CD4-positive, alpha-beta T cell treated with Interleukin-6 at 100 ng/mL for 8 hours (primary cell): ENCODE results near the gene ABCA4.

Experiments used
- DNase-seq: peaks from one replicate; pipeline ENCODE4 v3.0.0-alpha.2; 2020; ENCODE audit warnings: mixed read lengths, low spot score

ABCA4 gene

DNA sequence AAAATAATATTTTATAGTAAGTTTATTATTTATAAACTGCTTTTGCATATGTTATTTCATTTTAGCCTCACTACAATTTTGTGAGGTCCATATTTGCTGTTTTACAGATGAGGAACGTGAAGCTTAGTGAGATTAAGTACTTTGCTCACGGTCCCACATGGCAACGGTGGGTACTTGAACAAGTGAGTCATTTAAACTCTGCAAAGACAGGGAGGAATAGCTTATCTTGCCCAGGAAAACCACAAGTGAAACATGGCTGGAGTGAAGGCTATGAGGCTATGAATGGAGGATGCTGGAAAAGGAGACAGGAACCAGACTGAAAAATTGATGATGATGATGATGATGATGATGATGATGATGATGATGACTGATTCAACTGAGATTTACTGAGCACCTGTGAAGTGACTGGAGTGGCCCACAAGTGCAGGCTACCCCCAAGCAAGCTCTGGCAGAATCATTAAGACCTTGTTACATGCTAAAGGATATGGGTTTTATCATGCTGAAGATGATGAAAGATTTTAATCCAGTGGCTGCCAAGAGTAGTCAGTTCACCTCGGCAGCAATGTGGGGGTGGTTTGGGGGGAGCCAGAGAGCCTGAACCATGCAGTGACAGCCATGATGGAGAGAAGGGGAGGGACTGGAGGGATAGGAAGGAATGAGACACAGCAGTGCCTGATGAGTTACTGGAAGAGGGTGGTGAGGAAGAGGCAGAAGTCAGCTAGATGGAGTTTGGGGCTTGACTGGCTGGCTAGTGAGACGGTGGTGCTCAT lies 1.4 kb upstream of the ABCA4 start:
- DNase-seq, result no peak

DNA sequence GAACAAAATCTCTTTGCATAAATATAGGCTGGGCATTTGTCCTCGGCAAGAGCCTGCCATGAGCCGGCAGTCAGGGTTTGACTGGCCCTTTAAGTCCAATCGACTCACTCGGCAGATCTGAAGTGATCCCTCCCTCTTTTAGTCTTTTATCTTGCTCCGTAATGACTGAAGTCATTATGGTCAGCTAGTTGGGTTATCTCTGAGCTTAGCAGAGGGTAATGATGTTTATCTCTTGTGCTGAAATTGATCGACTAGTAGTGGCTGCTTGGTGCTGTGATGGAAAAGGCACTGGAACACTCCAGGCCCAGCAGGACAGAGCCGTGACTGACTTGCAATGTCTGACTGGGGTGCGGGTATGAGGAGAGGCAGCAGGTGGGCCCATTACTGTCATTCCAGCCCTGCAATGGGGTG lies 468 bp upstream of the ABCA4 start:
- DNase-seq, result no peak

DNA sequence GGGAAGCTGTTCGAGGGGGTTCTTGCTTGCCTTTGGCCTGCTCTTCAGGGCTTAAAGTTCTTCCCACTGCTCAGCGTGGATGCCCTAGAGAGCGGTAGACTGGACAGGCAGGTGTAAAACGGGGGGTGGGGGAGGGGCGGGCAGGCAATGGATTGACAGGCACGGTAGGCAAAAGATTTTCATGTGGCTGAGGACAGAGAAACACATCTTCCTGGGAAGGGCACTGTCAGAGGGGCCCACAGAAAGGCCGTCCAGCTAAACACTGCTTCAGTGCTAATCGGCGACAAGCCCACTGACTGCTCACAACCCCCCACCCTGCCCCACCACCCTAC lies 412 bp downstream of the ABCA4 start:
- no peak for DNase-seq

DNA sequence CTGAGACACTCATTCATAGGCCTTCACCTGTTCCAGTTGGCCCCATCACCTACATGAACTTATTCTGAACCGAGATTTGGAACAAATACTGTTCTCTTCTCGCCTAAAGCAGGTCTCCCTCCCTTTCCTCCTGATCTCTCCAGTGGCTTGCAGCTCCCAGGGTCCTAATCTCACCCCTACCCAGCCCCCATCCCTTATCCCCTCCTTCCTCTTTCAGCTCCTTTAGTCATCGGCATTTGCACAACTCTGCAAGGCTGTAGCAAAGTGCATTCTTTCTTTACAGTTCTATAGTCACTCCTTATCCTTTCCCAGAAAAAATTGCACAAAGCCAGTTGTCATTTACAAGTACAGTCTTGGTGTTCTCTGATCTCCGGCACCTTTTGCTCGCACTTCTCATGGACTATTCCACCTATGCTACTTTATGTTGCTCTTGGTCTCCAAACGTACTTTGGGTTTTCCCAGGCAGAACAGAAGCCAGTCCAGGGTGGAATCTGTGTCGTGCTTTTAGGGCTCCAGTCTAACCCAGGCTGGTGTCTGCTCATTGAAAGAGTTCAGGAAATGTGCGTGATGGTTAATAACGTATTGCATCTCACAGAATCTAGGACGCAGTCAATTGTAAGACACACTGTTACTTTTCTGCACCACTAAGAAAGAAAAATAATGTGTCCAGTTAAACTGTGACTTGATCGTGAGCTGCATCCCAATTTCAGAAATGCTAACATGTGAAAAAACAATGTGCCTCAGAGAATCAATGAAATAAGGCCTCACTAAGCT lies 965 bp downstream of the ABCA4 start:
- DNase-seq, result no peak

DNA sequence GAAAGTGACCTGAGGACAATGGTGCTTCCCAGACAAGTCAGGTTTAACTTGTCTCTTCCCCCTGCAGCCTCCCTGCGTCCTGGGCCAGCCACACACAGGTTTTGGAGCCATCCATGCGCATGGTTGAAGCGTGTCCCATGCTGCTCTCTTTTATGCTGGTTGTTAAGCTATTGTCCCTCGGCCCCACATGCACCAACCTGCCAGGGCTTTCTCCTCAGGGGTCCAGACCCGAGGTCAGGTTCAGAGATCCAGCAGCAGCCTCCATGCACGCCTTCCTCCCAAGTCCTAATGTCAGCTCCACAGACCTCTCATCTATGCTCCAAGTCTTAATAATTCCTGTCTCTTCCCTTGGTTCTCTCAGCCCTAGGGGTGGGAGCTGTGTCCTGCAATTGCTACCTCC lies 1.6 kb downstream of the ABCA4 start:
- DNase-seq, result no peak

DNA sequence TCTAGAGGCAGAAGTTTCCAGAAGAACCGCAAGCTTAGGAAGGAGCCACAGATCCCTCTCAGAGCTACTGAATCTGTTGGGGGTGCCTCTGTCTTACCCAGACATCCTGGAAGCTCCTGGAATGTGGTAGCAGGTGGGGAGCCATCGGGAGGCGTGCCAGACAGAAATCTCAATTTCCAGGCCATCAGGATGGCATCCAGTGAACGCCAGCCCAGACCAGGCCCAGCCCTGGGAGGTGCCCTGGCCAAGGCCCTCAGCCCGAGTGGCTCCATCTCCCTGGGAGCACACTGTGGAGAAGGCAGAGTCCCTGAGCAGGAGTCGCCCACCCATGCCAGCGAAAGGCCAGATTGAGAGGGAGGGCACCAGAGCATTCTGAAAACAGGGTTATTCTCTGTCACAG lies 2.5 kb downstream of the ABCA4 start:
- no peak for DNase-seq

DNA sequence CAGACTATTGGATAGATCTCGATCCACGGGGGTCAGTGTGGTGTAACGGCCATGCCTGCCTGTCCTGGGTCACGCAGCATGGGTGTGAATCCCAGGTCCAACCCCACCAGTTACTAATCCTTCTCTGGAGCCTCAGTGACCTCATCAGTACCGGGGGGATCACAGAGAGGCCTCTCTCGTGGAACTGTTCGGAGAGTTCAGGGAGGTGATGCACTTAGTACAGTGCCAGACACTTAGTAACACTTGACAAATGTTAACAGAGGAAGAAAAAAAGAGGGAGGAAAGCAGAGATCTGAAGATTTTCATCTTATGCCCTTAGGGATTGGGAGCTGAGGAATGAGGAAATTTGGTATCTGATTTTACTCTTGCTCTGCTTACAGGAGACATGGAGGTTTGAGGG lies 2.9 kb downstream of the ABCA4 start:
- no peak for DNase-seq

DNA sequence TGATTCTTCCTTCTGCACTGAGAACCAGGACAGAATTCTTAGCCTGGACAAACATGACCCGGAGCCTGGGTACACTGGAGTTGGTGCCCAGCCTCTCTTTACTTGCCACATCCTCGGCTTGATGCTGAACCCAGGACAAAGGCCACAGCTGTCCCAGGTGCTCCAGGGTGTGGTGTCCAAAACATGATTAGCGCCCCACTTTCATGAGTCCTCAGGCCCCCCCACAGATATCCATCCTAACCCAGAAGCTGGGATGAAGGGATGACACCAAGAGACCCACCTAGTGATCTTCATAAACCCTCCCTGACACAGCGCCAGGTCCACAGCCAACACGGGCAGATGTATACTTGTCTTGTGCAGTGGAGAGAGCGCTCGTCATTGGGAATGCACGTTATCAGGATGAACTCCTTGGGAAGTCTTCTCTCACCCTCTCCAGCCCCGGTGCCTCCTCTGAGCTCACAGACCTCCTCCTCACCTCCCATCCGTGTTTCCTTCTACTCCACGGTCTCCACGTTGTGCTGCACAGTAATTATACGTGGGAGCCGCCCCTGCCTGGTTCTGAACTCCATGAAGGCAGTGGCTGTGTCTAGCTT lies 3.6 kb downstream of the ABCA4 start:
- no peak for DNase-seq

DNA sequence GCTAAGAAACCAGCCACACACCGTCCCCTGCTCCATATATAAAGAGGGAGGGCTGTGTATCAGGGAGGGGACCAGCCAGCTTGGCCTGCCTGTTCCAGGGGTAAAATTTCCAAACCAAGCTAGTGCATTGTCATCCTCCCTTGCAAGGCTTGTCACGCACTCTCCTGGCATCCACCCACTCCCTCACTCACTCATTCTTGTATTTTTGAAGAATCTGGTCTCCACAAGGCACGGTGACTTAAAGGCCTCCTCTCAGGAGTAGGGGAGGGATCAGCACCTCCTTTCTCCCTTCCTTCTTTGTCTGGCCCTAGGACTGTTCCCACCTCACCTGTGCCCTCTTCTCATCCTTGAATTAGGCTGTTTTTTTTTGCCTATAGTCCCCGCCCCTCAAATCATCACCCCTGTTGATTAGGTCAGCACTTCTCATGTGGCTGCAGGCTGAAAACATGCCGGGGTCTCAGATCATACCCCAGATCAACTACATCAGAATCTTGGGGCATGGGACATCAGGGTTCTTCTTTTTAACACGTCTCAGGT lies 5.0 kb downstream of the ABCA4 start:
- DNase-seq, result no peak

DNA sequence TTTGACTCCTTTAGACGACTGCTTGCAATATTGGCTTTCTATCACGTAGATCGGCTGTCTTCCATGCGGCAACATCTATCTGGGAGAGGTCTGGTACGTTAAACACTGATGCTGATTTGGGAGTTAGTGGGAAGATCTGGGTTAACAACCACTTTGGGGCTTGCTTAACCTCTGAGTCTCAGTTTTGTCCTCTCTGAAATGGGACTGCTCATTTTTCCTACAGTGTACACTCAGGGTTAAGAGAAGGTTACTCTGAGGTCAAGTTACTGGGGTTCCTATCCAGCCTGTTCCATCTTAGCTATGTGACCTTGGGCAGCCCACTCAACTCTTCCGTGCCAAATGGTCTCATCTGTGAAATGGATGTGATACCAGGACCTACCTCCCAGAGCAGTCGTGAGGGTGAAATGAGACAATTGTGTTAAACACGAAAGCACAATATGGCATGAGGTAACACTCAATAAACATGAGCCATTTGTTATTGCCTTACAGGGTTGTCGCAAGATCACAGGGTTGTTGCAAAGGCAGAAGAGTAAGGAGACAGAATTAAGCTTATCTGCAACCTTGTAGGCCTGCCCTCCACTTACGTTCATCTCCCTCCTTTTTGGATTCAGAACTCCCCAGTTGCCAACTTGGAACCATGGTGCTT lies 5.6 kb downstream of the ABCA4 start:
- DNase-seq, result no peak

DNA sequence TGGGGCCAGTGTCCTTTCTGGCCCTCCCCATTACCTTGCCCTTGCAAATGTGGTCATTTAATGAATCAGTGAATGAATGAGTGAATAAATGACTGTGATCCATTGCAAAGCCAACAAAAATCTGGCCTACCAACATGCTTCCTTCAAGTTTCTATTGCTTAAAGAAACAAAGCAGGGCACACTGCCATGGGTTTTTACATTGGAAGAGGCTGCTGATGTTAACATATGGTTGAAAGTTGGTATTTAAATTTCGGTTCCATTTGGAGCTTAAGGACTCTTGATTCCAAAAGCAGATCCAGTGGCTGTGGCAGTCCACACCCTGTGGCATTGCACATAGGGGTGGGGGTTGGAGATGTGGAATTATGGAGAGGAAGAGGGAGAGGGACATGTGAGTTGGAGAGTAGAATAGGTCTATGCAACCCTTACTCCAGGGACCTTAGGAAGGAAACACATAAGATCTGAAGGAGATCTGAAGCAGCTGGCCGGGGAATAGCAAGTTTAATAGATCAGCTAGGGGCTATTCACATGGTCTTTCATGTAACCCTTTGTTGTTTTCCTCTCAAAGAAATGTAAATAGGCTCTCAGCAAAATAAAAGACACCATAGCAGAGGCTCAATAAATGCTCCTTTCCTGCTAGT lies 7.2 kb downstream of the ABCA4 start:
- no peak for DNase-seq

DNA sequence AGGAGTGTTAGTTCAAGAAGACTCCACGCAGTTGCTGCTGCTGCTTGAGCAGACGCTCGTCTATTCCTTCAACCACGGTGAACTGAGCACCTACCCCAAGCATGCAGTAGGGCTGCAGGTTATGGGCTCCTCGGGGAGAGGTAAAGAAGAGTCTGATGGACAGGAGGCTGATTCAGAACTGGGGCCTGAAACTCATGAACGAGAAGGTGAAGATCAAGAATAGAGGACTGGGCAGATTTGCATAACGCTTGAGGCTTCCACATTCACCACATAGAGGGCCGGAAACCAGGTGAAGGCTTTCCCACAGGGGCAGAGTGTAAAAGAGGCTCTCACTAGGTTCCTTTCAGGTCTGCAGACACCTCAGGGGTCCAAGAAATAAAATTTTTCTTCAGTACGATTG lies 9.1 kb downstream of the ABCA4 start:
- DNase-seq, result no peak

DNA sequence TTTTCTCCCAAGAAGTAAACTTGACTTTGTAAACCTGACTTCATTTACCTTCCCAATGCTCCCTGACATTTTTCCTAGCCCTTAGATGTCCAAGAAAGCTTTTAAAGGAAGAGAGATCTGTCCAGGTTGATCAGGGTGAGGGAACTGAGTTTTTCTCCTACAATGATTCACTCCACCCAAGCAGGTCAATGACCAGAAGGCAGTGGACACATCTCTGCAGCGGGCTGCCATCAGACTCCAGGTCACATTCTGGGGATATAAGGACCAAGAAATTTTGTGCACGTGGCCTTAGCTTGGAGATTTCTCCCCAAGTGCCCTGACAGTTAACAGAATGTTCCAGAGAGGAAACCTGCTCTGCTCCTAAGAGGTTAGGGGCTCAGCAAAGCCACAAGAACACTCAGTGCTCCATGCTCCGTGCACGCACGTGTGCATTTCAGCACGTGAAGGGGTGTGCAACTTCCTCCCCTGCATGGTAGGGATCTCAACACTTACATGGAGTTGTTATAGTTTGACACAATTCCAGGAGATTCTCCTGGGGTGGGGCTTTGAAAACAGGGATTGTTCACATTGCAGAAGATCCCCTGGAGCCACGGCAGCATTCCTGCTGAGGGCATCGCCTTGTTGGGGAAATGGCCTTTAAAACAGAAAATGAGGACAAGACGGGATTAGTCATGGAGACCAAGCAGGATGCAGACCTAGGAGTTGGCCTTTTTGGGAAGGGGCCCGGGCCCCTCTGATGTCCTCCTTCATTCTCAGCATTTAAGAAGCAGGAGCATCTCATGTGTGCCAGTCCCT lies 9.8 kb downstream of the ABCA4 start:
- no peak for DNase-seq

DNA sequence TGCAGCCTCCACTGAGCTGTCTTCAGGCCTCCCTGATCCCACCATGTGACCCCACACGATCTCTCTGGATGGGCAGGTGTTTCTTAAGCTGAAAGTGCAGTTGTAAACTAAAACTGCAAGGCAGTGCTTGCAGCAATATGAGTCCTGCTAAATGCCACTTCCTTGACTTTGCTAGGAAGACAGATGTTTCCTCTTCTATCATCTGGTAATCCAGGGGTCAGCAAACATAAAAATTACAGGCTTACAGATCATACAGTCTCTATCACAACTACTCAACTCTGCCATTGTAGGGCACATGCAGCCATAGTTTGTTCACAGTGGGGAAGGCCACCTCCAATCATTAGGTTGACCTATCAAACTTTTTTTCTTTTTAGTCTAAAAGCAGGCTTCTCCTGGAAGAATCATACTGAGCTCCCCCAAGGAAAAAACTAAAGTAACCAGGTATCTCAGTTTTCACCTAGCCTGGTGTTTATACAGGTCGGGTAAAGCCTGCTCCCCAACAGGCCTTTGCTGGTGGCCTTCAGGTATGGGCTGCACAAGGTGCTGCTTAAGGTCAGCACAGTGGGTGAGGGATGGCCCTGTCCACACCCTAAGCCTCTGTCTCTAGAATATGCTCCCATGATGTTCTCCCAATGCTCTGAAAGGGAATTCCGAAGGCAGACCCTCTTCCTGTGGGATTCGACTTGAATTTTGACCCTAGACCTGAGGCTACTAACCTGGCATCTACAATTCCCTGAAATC lies 10.8 kb downstream of the ABCA4 start:
- no peak for DNase-seq

DNA sequence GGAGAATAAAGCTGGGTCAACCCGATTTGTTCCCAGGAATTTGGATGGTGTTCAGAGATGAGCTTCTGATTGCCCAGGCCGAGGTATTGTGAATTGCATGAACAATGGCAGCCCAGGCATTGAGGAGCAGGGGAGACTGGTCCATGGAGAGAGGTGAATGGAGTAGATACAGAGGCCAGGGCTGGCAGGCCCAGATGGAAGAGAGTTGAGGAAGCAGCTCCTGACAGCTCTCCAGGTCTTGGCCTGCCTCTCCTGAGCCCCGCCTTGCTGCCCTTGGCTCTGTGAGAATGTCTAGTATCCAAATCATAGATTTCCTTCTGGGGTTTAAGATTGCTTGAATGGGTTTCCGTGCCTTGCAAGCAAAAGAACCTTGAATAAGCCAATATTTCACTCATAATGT lies 11.5 kb downstream of the ABCA4 start:
- no peak for DNase-seq

DNA sequence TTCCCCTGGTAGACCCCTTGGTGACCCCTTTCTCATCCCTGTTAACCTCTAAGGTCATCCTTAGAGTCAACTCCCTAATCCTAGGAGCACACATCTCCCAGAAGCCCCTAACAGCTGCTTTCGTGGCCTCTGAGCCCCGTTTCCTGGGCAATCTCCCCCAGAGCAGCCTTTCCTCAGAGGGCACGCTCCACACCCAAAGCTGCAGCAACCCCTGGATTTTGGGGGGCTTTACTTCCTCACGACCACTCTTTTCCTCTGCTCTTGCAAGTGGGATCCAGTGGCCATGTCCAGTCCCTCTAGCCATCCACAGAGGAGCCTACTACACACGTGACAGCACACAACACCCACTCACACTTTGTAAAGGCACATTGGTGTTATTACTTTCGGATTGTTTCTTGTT lies 13.8 kb downstream of the ABCA4 start:
- DNase-seq, result no peak

DNA sequence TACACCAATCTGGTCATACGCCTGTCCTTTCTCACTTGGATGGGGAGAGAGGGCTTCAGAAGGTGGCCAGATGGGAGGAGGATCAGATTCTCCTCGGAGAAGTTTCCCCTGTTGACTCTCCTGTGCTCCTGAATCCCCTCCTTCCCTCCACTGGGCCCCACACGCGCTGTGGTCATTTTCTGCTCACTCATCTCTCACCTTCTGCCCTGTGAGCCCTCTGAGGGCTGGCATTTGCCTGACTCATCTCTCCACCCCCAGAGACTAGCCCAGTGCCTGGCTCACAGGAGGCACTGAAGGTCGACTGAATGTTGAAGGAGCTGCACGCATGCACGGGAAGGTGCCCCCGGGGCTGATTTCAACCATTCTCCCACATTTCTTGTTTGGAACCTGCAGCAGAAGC lies 14.2 kb downstream of the ABCA4 start:
- DNase-seq, result no peak

DNA sequence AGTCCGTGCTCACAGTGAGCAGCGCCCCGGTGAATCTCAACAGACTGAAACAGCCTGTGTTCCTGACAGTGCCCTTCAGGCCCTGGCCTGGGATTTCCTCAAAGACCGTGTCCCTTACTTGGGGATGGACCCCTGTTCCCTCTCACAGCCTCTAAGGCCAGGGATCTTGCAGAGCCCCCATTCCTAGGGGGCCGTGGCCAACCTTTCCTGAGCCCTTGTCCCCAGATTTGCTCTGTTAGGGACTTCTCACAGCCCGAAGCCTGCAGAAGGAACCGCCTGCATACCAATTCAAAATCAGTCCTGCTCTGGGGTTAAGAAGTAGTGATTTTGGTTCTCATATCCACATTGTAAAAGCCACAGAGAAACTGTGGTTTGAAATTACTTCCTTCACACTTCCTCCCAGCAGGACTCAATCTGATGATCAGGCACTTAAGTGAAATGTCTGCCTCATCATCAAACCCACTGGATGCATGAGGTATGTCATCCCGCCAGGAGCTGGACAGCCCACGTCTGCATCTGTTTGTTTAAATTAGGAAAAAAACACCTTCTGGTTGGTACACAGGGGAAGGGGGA lies 14.9 kb downstream of the ABCA4 start:
- DNase-seq, result no peak

DNA sequence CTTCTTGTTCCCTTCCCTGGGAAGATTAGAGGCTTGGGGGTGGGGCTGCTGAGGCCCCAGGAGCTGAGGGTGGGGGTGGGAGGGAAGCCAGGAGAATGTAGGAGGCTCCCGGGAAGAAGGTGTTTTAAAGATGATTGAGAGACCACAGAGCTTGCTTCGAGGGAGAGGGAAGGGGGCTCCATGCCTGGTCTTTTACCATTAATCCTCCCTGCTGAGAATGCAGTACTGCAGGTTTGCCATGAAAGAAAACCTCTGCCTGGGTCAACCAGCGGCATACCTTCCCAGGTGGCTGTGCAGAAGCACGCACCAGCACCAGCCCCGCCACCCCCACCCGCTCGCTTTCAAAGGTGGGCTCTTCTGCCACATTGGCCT lies 15.4 kb downstream of the ABCA4 start:
- no peak for DNase-seq
